ENCODE results near the gene SPNS1.

DNA sequence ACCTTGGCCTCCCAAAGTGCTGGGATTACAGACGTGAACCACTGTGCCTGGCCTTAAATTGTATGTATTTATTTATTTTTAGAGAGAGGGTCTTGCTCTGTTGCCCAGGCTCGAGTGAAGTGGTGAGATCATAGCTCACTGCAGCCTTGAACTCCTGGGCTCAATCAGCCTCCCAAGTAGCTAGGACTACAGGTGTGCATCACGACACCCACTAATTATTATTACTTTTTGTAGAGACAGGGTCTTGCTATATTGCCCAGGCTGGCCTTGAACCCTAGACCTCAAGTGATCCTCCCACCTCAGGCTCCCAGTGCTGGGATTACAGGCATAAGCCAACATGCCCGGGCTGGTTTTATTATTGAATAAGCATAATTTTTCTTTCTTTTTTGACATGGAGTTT is 27.9 kb upstream of the SPNS1 start:
- TF ChIP-seq, protein P1, sequence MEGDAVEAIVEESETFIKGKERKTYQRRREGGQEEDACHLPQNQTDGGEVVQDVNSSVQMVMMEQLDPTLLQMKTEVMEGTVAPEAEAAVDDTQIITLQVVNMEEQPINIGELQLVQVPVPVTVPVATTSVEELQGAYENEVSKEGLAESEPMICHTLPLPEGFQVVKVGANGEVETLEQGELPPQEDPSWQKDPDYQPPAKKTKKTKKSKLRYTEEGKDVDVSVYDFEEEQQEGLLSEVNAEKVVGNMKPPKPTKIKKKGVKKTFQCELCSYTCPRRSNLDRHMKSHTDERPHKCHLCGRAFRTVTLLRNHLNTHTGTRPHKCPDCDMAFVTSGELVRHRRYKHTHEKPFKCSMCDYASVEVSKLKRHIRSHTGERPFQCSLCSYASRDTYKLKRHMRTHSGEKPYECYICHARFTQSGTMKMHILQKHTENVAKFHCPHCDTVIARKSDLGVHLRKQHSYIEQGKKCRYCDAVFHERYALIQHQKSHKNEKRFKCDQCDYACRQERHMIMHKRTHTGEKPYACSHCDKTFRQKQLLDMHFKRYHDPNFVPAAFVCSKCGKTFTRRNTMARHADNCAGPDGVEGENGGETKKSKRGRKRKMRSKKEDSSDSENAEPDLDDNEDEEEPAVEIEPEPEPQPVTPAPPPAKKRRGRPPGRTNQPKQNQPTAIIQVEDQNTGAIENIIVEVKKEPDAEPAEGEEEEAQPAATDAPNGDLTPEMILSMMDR (IDR thresholded peaks at IDR 0.05), result no peak
- TF ChIP-seq POLR2A (IDR thresholded peaks at IDR 0.05), result no peak
